GM19025 (cell line): ENCODE measurements around the gene WDR13.
A peak's percentile ranks its signal among the peaks of the same experiment; 100 is the strongest.
"Not testable (repeated sequence)": the region's sequence is repeated elsewhere in the genome, so short reads cannot be mapped to it uniquely, and the experiment has no call there.

Experiments used
- ATAC-seq: cut with Tn5 transposase; IDR thresholded peaks from one replicate; pipeline ENCODE4 v1.9.1; 2021; ENCODE audit warnings: mild to moderate bottlenecking, low read depth, moderate library complexity; ENCODE audit not compliant: unreplicated experiment

WDR13 gene

GRCh38 chrX:48597353-48598264, at the start of gene WDR13:
Gene WDR13, plus strand, starts transcription at chrX:48597492. Its CDS starts 505 bp downstream, at chrX:48597997.
- ATAC-seq = peak; percentile 69

- ATAC-seq = no peak
Measured at GRCh38 chrX:48548871-48549270, 48.4 kb upstream of the WDR13 start.

GRCh38 chrX:48555731-48556325, 41.5 kb upstream of the WDR13 start:
- not testable (repeated sequence) for ATAC-seq

- no peak for ATAC-seq
Measured at GRCh38 chrX:48558271-48558670, 39.0 kb upstream of the WDR13 start.

- ATAC-seq = no peak
Measured at GRCh38 chrX:48559636-48560035, 37.7 kb upstream of the WDR13 start.

GRCh38 chrX:48560056-48560455, 37.2 kb upstream of the WDR13 start:
- ATAC-seq = no peak

- no peak for ATAC-seq
Measured at GRCh38 chrX:48560681-48561080, 36.6 kb upstream of the WDR13 start.

- ATAC-seq = no peak
Measured at GRCh38 chrX:48569958-48570357, 27.3 kb upstream of the WDR13 start.

GRCh38 chrX:48573690-48574269, 23.5 kb upstream of the WDR13 start:
- no peak for ATAC-seq

- peak; percentile 82 for ATAC-seq
Measured at GRCh38 chrX:48574270-48575266, 22.7 kb upstream of the WDR13 start, which contains the start of gene RBM3. Gene RBM3, plus strand, starts transcription at chrX:48574484. Its CDS starts 697 bp downstream, at chrX:48575181.

GRCh38 chrX:48575642-48576041, 21.6 kb upstream of the WDR13 start:
- no peak for ATAC-seq

GRCh38 chrX:48576108-48576507, 21.2 kb upstream of the WDR13 start:
- no peak for ATAC-seq

- ATAC-seq = no peak
Measured at GRCh38 chrX:48578661-48579128, 18.6 kb upstream of the WDR13 start.

- ATAC-seq = no peak
Measured at GRCh38 chrX:48579259-48579658, 18.0 kb upstream of the WDR13 start.

GRCh38 chrX:48580662-48581061, 16.6 kb upstream of the WDR13 start:
- ATAC-seq = no peak

GRCh38 chrX:48584698-48585097, 12.6 kb upstream of the WDR13 start:
- ATAC-seq = no peak

GRCh38 chrX:48589482-48590162, 7.7 kb upstream of the WDR13 start:
- ATAC-seq = no peak

- no peak for ATAC-seq
Measured at GRCh38 chrX:48590203-48591103, 6.8 kb upstream of the WDR13 start.
